Amniotic epithelial cell (primary cell): Measurements from ENCODE around the gene MARK2.
"Not testable (repeated sequence)": the region's sequence is repeated elsewhere in the genome, so short reads cannot be mapped to it uniquely, and the experiment has no call there.

Experiments used
- DNase-seq: peaks from one replicate; pipeline ENCODE4 v3.0.0-alpha.2; 2010; ENCODE audit warnings: low read depth

The MARK2 gene

DNA sequence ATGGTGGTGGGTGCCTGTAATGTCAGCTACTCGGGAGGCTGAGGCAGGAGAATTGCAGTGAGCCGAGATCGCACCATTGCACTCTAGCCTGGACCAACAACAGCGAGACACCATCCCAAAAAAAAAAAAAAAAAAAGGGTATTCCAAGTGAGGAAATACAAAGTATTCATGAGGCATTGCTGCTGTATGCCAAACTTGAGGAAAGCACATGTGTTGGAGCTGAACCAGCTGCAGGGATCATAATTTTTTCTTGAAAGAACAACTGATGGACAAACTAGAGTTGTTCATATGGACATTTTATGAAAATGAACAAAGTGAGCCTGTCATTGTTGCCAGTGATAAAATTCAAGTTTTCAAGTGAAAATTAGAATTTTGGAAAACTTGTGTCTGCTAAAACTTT lies 15.8 kb downstream of the MARK2 start:
- no peak for DNase-seq

DNA sequence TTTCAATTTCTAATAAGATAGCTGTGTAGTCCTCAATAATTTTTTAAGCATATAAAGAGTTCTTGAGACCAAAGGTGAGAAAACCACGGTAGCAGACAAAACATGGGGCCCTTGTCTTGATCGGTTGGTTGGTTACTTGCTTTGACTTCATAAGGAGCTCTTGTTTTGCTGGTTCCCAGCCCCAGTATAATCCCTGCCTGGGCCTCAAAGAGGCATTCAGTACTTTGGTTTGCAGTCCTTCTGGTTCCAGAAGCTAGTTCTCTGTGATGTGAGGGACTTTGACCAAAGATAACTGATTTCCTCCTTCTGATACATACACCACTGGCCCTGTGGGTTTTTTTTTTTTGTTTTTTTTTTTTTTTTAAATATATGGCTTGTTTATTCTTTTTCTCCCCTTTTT lies 17.1 kb downstream of the MARK2 start:
- no peak for DNase-seq

GRCh38 chr11:63858628-63859550 lies 20.0 kb downstream of the MARK2 start:
- DNase-seq, result peak; percentile 99

GRCh38 chr11:63862923-63863322 lies 24.0 kb downstream of the MARK2 start:
- peak; percentile 63 for DNase-seq

DNA sequence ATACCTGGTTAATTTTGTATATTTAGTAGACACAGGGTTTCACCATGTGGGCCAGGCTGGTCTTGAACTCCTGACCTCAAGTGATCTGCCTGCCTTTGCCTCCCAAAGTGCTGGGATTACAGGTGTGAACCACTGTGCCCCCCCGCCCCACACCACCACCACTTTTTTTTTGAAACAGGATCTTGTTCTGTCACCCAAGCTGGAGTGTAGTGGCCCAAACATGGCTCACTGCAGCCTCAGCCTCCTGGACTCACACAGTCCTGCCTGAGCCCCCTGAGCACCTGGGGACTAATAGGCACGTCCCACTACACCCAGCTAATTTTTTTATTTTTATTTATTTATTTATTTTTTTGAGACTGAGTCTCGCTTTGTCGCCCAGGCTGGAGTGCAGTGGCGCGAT lies 24.7 kb downstream of the MARK2 start:
- not testable (repeated sequence) for DNase-seq

DNA sequence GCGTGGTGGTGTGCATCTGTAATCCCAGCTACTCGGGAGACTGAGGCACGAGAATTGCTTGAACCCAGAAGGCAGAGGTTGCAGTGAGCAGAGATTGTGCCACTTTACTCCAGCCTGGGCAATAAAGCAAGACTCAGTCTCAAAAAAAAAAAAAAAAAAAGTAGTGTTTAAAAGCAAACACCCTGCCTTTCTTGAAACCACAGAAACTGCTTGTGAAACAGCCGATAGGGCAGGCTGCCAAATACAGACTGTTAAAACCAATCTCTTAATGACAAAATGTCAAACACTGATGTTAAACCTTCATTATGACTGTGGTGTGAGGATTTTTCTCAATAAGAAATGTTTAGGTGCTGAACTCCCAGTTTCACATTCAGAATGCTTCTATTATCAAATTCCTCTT lies 27.3 kb downstream of the MARK2 start:
- DNase-seq, result peak; percentile 80

DNA sequence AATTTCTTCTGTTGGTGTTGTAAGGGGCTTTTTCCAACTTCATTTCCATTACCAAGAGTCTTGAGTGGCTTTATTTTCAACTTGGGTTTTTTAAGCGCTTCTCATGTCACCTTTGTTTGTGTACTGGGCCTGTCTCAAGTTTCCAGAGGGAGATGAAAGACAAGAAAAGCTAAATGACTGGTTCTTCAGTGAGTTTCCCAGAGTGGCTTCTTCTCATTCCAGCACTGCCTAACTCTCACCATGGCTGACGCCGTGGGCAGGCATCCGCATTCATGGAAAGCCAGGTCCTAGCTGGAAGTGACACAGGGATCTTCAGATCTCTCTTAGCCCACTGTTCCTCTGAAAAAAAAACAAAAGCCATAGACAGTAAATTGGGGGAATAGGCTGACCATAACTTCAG lies 28.6 kb downstream of the MARK2 start:
- no peak for DNase-seq

- no peak for DNase-seq
Measured at GRCh38 chr11:63868399-63869064, 29.6 kb downstream of the MARK2 start.

- no peak for DNase-seq
Measured at GRCh38 chr11:63869171-63869591, 30.3 kb downstream of the MARK2 start.

DNA sequence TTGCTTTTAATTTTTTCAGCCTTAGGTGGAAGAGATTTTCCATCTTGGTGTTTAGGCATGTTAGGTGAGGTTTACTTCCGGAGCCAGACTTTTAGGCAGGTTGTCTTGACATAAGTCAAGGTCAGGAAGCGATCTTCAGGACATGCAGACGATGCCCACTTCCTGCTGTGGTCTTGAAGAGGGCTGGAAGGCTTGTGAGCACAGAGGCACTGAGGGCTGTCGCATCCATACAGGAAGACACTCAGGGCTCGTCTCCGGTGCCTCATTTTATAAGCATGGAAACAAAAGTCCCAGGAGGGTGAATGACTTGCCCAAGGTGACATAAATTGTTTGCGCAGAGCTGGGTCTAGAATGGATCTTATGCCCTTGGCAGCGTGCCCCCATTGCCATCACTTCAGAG lies 30.8 kb downstream of the MARK2 start:
- DNase-seq, result no peak

GRCh38 chr11:63870351-63871140 lies 31.6 kb downstream of the MARK2 start:
- peak; percentile 53 for DNase-seq

DNA sequence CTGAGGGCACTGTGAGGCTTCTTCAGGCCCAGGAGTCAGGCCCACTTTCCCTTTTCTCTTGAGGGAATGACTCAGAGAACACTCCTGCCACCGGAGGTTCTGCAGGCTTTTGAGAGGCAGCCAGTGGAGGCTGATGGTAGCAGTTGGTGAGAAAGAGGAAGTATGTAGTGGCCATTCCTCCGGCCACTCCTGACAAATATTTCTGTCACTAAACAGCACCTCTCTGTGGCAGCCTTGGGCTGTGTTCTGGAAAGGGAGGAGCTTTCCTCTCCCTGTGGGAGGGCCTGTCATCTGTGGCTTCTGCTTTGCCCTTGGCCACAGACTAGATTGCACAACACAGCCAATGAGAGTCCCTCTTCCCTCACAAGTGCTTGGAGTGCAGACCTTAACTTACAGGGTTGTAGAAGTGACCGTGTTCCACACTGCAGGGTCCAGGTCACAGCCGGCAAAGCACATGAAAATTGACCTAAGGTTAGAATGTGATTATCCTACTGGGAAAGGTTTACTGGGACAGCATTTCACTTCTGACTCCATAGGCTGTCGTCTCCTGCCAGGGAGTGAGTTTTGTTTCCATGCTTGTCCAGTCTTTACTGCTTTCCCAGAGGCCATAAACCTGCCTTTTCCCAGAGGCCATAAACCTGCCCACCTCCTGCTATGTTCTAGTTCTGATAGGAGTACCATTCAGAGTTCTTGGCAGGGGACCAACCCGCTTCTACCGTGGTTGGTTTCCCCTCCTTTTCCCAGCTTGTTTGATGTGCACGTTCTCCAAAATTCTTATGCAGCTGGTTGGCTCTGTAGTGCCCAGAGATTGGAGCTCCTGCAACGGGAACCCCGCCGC lies 33.3 kb downstream of the MARK2 start:
- peak; percentile 89 for DNase-seq

DNA sequence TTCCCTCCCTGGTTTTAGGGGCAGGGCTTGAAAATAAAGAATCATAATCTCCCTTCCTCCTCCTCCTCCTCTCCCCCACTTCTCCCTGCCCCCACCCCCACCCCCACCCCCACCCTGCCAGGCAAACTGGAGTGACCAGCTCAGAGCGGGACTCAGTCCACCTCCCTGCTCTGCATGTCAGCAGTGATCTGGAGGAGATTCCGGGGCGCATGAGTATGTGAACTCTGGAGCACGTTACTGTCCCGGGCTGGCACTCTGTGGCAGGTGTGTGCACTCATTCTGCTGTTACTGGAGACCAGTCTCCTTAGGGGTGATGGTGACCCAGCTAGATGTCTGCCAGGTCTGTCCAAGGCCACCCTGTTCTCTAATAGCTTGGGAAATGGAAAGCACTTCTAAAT lies 33.9 kb downstream of the MARK2 start:
- no peak for DNase-seq

DNA sequence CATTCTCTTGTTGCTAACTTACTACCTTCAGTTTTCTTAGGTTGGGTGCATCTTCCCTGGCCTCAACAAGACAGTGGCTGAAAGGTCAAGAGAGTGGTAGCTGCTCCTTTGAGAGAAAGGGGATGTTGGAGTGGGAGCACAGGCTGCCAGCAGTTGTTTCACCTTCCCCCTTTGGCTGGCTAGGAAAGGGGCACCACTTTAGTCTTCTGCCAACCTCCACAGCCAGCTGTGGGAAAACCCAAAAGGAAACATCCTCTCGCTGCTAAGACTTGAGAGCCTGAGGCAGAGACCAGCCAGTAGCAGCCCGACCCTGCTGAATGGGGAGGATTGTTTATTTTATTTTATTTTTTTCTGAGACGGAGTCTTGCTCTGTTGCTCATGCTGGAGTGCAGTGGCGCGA lies 34.4 kb downstream of the MARK2 start:
- no peak for DNase-seq

GRCh38 chr11:63874511-63874910 lies 35.6 kb downstream of the MARK2 start:
- no peak for DNase-seq

DNA sequence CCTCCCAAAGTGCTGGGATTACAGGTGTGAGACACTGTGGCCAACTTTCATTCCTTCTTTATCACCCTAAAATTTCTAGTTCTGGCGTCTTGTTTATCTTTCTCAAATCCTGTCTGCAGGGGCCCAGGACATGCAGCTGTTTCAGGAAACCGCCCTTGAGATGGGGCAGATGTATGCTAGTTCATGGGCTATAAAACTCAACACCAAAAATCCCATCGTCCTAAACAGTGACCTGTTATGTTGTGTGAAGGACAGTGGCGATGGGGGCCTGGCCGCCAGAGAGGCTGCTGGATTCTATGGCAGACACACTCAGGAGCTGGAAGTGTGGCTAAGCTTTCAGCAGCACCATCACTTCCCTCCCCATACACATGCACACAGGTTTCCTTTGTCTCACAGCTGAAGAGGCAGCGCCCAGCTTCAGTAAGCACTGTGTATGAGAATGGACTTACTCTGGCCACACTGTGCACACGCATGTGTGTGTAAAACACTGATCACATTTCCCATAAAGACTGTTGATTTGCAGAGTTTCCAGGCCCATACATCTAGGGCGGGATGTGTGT lies 36.7 kb downstream of the MARK2 start:
- no peak for DNase-seq

GRCh38 chr11:63876616-63877015 lies 37.7 kb downstream of the MARK2 start:
- DNase-seq, result no peak

DNA sequence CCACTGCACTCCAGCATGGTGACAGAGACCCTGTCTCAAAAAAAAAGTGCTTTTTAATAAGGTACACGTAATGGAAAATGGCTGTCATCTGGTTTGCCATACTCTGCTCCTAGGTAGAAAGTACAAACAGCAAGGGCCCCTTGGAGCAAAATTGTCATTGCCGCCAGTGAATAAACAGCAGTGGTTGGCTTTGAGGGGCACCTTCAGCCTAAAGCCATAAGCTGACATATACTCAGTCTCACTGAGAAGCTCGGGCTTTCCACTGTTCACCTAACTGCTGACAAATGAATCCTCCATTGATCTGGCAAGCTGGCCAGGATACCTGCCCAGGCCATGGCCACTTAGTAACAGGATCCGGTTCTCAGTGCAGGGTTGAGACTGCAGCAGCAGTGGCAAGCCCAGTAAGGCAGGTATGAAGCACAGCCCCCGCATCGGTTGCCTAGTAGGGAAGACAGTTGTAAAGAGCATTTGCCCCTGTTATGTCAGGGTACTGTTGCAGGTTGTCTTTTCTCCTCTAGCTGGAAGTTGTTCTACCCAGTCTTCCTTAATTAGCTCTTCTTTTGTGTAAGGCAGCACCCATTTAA lies 38.8 kb downstream of the MARK2 start:
- no peak for DNase-seq

DNA sequence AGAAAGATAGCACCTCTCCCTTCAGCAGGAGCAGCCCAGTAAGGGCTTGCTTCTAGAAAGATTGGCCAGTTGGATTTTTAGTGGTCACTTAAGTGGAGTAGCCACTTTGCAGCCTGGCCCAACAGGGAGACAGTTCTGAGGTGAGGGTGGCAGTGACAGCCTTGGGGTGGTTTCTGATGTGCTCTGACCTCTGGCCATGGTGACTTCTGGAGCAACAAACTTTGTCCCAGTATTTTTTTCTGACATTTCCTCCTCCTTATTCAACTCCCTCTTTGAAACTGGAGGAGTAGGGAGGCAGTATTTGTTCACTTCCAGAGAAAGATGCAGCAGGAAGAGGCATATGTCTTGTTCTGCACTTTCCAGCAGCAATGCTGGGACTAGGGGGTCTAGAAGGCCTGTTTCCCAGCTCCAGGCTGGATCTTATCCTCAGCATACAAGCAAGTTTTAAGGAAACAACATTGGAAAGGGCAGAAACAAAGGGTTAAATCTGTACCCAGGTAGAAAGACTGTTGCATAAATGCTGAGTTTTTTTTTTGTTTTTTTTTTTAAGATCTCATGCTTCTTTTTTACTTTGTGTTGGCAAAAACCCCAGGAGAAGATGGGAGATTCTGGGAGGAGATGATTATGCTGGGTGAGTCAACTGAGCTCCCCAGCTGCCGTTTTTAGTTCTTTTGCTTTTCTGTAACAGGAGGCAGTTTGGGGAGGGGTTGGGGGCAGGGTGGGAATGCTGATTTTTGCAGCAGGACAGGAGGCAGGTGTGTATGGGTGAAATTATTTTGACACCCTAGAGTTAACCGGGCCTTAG lies 40.9 kb downstream of the MARK2 start:
- peak; percentile 57 for DNase-seq

DNA sequence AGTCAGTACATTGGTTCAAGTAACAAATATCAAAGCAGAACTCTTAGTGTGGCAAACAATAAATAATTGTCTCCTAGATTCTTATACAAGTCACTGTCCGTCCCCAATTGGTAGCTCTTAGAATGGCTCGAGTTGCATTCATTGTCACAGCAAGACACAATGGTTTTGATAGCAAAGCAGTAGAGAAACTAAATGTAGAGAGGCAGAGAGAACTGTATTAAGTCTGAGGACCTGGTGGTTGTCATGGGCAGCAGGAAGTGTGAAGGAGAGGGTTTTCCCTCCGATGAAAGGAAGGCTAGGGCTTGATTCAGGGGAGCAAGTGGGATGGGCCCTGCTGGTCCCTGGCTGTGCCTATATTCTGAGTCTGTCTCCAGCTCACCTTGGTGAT lies 41.5 kb downstream of the MARK2 start:
- DNase-seq, result no peak
